ENCODE data around the gene CACNA1G. TPM values are rescaled to one million over a fixed set of nuclear protein-coding genes. Genes with fewer than 3 reads are reported as not detected.

The CACNA1G gene
- total and polyA plus RNA-seq, 9 of the 15 experiments (the other 6 are each of a cell fraction or from before 2014, with no cell fraction given), result 0.01 TPM; not detected in 8

GRCh38 chr17:50657054-50657453 is 96.5 kb downstream of the CACNA1G start (continued):
- no peak for TF ChIP-seq CHCHD3 (CRISPR knock-in tag; IDR thresholded peaks at IDR 0.05)
- no peak for TF ChIP-seq GTF2A2 (tag; IDR thresholded peaks at IDR 0.05)

DNA sequence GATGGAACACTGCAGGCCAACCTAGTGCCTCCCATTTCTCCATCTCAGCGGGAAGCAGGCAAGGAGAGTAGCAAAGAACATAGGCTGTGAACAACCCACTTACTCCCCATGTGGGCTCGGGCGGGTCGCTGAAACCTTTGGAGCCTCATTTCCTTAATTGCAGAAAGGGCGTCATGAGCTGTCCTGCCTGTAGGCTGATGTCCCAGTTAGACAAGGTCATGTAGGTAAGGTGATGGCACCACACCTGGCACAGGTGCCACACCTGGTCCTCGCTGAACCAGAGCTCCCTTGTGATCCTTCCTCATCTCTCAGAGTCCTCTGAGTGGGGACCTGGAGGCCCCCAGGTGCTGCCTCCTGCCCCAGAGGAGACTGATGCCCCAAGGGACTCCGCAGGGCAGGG is 97.1 kb downstream of the CACNA1G start:
- WGBS (ENCODE audit: insufficient coverage, low coverage, missing lambda C conversion rate), result 58% methylated on average over 6 of the region's 7 CpGs
- Histone ChIP-seq H3K4me2 (ENCODE audit: insufficient read depth, low read length) (no peak overlapping the region), H3K9me1 (ENCODE audit: control insufficient read depth, insufficient read depth, low read length) (peaks cover 8% of the 10 kb centered on the region), H3K9me3 (replicated peaks; ENCODE audit: control insufficient read depth, insufficient read depth, low read depth, low read length) (peaks cover 3% of the 10 kb centered on the region; the same call in 1 of the 2 replicates), H3K79me2 (ENCODE audit: control insufficient read depth, insufficient read depth, low read length) (no peaks in the 10 kb centered on the region), H4K20me1 (replicated peaks; ENCODE audit: control insufficient read depth, insufficient read depth, low read length) (no peaks in the 10 kb centered on the region), H3K4me3 (no peak overlapping the region), H3K27ac (ENCODE audit: extremely low read depth, low read depth, low read length) (no peak overlapping the region), H2AFZ (ENCODE audit: low read depth, low read length) (no peak overlapping the region; the same call in 1 of the 2 replicates), H3K36me3 (ENCODE audit: control insufficient read depth, insufficient read depth, low read length) (no peaks in the 10 kb centered on the region), H3K27me3 (ENCODE audit: control insufficient read depth in 2 of 2, insufficient read depth in 2 of 2, low read length in 2 of 2) (no peaks in the 10 kb centered on the region; a peak in 1 of 5 replicates), H3K4me1 (replicated peaks in 1 of 2; ENCODE audit: control insufficient read depth in 2 of 2, insufficient read depth in 2 of 2, low read length in 2 of 2) (peaks cover 34 to 41% of the 10 kb centered on the region in 2 experiments), H3K9ac (ENCODE audit: insufficient read depth in 1 of 2, low read depth in 2 of 2, low read length in 2 of 2) (no peak overlapping the region; a peak in 1 of 4 replicates)
- DNase-seq (ENCODE audit: extremely low read depth in 1 of 4, low spot score in 3 of 4), result no peak
- no peak for FAIRE-seq
- POLR2A ChIA-PET, result interaction anchor here (0.6 to 1.2 kb wide), 3 partner anchors 7 to 293 kb away, joined by 3 to 4 read pairs (median 3); no protein-coding TSS in a partner anchor
- intact Hi-C loops (cut with micrococcal nuclease) (no loop called here), in situ Hi-C loops (cut with MboI) (no loop called here)
- no peak for ATAC-seq
- TF ChIP-seq RBM39 (optimal IDR thresholded peaks at IDR 0.05; ENCODE audit: low read depth, low read length) (no peak), GATAD2A (IDR thresholded peaks at IDR 0.05) (no peak), CEBPB (tag; IDR thresholded peaks at IDR 0.05) (no peak), KDM4B (IDR thresholded peaks at IDR 0.05; ENCODE audit: borderline replicate concordance in 2 of 2, low read depth in 1 of 2) (no peak), ZNF253 (CRISPR knock-in tag; conservative IDR thresholded peaks at IDR 0.05) (no peak), ZFX (CRISPR knock-in tag; IDR thresholded peaks at IDR 0.05) (no peak), SMAD2 (IDR thresholded peaks at IDR 0.05; ENCODE audit: low read depth, low read length) (no peak), PRMT5 (CRISPR knock-in tag; IDR thresholded peaks at IDR 0.05) (no peak), ZFP1 (CRISPR knock-in tag; IDR thresholded peaks at IDR 0.05) (no peak), HMG20A (CRISPR knock-in tag; conservative IDR thresholded peaks at IDR 0.05) (no peak), KLF10 (CRISPR knock-in tag; IDR thresholded peaks at IDR 0.05) (no peak), ZNF764 (CRISPR knock-in tag; IDR thresholded peaks at IDR 0.05; ENCODE audit: low read depth) (no peak), DPF2 (IDR thresholded peaks at IDR 0.05) (no peak)
- TF ChIP-seq, protein P1, sequence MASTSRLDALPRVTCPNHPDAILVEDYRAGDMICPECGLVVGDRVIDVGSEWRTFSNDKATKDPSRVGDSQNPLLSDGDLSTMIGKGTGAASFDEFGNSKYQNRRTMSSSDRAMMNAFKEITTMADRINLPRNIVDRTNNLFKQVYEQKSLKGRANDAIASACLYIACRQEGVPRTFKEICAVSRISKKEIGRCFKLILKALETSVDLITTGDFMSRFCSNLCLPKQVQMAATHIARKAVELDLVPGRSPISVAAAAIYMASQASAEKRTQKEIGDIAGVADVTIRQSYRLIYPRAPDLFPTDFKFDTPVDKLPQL (IDR thresholded peaks at IDR 0.05; ENCODE audit: extremely low read depth, insufficient read length), result no peak
- TF ChIP-seq, protein P2, sequence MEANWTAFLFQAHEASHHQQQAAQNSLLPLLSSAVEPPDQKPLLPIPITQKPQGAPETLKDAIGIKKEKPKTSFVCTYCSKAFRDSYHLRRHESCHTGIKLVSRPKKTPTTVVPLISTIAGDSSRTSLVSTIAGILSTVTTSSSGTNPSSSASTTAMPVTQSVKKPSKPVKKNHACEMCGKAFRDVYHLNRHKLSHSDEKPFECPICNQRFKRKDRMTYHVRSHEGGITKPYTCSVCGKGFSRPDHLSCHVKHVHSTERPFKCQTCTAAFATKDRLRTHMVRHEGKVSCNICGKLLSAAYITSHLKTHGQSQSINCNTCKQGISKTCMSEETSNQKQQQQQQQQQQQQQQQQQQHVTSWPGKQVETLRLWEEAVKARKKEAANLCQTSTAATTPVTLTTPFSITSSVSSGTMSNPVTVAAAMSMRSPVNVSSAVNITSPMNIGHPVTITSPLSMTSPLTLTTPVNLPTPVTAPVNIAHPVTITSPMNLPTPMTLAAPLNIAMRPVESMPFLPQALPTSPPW (CRISPR knock-in tag; IDR thresholded peaks at IDR 0.05), result no peak
- TF ChIP-seq, protein P3, sequence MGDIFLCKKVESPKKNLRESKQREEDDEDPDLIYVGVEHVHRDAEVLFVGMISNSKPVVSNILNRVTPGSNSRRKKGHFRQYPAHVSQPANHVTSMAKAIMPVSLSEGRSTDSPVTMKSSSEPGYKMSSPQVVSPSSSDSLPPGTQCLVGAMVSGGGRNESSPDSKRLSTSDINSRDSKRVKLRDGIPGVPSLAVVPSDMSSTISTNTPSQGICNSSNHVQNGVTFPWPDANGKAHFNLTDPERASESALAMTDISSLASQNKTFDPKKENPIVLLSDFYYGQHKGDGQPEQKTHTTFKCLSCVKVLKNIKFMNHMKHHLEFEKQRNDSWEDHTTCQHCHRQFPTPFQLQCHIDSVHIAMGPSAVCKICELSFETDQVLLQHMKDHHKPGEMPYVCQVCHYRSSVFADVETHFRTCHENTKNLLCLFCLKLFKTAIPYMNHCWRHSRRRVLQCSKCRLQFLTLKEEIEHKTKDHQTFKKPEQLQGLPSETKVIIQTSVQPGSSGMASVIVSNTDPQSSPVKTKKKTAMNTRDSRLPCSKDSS (IDR thresholded peaks at IDR 0.05; ENCODE audit: low read depth, partially characterized antibody), result no peak
- no TSS peak for BruUV-seq (replicated peaks)
- CTCF ChIA-PET (ENCODE audit: low intra/inter-chr PET ratio), result no interaction called here
